ENCODE data around the gene GP5.

The GP5 gene

DNA sequence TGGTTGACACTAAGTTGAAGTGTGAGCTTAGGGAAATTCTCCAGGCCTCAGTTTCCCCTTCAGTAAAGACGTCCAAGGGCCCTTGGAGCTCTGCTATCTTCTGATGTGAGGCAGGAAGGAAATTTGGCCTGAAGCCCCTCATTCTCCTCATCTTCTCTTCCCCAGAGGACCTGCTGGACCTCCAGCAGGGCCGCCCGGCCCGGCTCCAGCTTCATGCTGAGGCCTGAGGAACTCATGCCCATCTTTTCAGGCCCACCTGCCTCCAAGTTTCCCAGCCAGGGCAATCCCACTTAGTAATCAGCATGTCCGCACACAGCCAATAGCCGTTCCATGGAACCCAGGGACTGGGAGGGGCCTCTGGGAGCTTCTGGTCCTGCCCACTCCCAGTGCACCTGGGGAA lies 33.5 kb downstream of the GP5 start:
- in situ Hi-C loops (cut with MboI; ENCODE audit: low sequenced_read_pairs, unreplicated experiment), result no loop called here

DNA sequence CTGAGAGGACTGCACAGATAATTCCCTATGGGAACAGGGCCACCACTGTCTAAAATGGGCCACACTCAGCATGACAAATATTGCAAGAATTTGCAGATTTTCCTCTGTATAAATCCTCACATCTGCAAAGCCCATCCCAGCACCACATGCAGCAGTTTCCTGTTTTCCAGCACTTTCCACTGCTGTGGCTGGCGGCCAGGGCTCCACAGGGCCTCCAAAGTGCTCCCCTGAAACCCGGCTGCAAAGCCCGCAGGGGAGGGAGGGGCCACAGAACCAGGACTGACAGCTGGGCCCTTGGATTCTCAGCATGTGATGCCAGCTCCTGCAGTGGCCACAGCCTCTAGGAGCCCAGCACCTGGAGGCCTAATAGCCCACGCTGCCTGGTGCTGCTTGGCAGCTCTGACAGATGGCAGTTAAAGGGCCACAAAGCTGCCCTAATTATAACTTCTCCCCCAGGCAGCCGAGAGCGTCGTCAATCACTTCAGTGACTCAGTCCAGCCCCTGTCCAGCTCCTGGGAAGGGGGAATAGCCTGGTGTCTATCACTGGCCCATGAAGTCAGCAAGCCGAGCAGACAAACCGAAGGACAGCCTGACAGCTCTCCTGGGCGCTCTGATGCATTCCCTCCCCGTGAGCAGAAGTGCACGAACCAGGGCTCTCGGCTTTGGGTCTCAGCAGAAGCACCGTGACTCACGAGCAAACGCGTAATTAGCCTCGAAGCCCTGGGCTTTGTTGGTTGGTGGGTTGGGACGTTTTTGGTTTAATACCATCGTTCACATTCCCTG lies 34.2 kb downstream of the GP5 start:
- DNase-seq (ENCODE audit: low spot score), result no peak
- TF ChIP-seq, protein P1, sequence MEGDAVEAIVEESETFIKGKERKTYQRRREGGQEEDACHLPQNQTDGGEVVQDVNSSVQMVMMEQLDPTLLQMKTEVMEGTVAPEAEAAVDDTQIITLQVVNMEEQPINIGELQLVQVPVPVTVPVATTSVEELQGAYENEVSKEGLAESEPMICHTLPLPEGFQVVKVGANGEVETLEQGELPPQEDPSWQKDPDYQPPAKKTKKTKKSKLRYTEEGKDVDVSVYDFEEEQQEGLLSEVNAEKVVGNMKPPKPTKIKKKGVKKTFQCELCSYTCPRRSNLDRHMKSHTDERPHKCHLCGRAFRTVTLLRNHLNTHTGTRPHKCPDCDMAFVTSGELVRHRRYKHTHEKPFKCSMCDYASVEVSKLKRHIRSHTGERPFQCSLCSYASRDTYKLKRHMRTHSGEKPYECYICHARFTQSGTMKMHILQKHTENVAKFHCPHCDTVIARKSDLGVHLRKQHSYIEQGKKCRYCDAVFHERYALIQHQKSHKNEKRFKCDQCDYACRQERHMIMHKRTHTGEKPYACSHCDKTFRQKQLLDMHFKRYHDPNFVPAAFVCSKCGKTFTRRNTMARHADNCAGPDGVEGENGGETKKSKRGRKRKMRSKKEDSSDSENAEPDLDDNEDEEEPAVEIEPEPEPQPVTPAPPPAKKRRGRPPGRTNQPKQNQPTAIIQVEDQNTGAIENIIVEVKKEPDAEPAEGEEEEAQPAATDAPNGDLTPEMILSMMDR (IDR thresholded peaks at IDR 0.05; ENCODE audit: borderline replicate concordance, control extremely low read depth, extremely low read depth, insufficient read depth, missing control alignments), result no peak
- in situ Hi-C loops (cut with MboI; ENCODE audit: low sequenced_read_pairs, unreplicated experiment), result no loop called here

More for the DNA sequence above, 33.5 kb downstream of the GP5 start:
- TF ChIP-seq, protein P1 (IDR thresholded peaks at IDR 0.05; ENCODE audit: borderline replicate concordance, control extremely low read depth, extremely low read depth, insufficient read depth, missing control alignments), result no peak
- no peak for DNase-seq (ENCODE audit: low spot score)

- in situ Hi-C loops (cut with MboI; ENCODE audit: low sequenced_read_pairs, unreplicated experiment), result no loop called here
- TF ChIP-seq, protein P1 (IDR thresholded peaks at IDR 0.05; ENCODE audit: borderline replicate concordance, control extremely low read depth, extremely low read depth, insufficient read depth, missing control alignments), result no peak
These were observed 34.8 kb downstream of the GP5 start for GRCh38 chr3:194364314-194364651.

GRCh38 chr3:194360568-194360967 lies 38.5 kb downstream of the GP5 start:
- DNase-seq (ENCODE audit: low spot score), result no peak
- in situ Hi-C loops (cut with MboI; ENCODE audit: low sequenced_read_pairs, unreplicated experiment), result no loop called here
- TF ChIP-seq, protein P1 (IDR thresholded peaks at IDR 0.05; ENCODE audit: borderline replicate concordance, control extremely low read depth, extremely low read depth, insufficient read depth, missing control alignments), result no peak

More at GRCh38 chr3:194364314-194364651, 34.8 kb downstream of the GP5 start:
- no peak for DNase-seq (ENCODE audit: low spot score)

DNA sequence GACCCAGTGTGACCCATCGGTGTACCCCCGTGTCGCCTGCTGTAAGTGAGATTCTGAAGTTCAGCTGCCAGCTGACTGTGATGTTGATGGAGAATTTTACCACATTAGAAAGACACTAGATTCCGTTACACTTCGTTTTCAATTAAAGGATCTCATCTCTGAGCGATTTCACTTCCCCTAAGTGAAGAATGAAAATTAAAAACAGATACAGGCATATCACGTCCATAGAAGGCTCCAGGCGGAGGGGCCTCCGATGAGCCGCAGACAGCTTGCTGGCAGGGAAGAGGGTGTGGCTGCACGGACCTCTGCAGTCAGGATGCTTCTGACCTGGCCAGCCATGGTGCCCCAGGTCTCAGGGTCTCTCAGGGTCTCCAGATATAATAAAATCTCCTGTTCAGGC lies 41.4 kb downstream of the GP5 start:
- in situ Hi-C loops (cut with MboI; ENCODE audit: low sequenced_read_pairs, unreplicated experiment), result no loop called here
- no peak for DNase-seq (ENCODE audit: low spot score)
- TF ChIP-seq, protein P1 (IDR thresholded peaks at IDR 0.05; ENCODE audit: borderline replicate concordance, control extremely low read depth, extremely low read depth, insufficient read depth, missing control alignments), result no peak

DNA sequence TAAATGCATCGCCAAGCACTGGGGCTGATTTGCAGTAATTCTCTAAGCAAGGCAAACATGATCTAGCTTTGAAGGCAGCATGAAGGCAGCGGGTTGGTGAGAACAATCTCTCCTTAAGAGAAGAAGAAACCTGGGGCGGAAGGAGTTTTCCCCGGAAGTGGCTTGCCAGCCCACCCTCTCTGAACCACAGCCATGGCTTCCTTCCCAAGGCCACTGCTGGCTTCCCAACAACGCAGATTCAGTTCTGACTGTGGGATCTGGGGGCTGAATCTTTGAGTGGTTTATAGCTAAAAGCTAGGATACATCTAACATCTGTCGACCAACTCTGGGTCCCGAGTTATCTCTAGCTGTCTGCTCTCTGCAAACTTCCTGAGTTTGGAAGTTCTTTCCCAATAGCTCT lies 43.7 kb downstream of the GP5 start:
- no peak for DNase-seq (ENCODE audit: low spot score)
- TF ChIP-seq, protein P1 (IDR thresholded peaks at IDR 0.05; ENCODE audit: borderline replicate concordance, control extremely low read depth, extremely low read depth, insufficient read depth, missing control alignments), result no peak
- in situ Hi-C loops (cut with MboI; ENCODE audit: low sequenced_read_pairs, unreplicated experiment), result no loop called here

Measured in GM13976 (cell line).